ENCODE data around the gene COL3A1.

The COL3A1 gene

DNA sequence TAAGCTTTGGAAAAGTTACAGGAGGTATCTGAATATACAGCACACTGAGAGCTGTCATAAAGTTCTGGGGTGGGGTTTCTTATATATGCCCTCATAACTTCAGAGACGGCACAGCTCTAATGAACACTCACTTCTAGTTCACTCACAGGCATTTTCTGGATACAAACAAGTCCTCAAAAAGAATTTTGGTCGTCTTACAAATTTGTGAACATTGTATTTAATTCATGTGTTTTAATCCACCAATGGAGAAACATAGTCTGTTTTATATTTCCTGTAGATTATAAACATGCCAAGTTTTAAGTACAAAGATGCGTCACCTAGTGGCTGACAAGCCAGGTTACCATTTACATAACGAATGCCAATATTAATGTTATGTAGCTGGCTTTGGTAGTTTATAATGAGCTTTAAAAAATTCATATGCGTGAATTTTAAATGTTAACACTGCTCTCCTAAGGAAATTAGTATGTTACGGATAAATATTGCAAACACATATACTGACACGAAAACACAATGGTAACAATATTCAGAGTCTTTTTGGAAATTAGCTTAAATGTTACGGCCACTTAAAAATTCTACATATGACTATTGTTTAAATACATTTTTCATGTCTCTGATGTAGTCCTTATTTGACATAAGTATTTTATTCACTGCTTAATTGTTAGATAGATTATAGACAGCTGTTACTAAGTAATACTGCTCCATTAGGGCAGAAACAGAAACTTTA is 2.5 kb downstream of the COL3A1 start:
- DNase-seq, result no peak

DNA sequence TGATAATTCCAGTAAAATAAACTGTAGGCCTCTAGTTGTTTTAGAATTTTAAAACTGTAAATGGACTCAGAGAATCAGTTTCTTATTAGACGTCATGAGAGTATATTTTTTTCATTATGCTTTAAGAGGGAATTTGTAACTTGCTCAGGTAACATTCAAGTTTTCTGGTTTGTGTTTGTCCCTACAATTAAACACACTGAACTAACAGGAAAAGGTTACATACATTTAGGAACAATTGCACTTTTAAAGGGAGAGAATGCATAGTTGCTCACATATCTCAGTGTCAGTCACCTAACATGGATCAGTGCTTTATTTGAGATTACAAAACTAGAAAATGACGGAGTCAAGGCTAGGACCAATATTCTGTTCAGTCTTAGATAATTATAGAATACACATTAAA is 3.1 kb downstream of the COL3A1 start:
- DNase-seq, result no peak

GRCh38 chr2:188978291-188979081 is 4.3 kb downstream of the COL3A1 start:
- peak; percentile 9 for DNase-seq

DNA sequence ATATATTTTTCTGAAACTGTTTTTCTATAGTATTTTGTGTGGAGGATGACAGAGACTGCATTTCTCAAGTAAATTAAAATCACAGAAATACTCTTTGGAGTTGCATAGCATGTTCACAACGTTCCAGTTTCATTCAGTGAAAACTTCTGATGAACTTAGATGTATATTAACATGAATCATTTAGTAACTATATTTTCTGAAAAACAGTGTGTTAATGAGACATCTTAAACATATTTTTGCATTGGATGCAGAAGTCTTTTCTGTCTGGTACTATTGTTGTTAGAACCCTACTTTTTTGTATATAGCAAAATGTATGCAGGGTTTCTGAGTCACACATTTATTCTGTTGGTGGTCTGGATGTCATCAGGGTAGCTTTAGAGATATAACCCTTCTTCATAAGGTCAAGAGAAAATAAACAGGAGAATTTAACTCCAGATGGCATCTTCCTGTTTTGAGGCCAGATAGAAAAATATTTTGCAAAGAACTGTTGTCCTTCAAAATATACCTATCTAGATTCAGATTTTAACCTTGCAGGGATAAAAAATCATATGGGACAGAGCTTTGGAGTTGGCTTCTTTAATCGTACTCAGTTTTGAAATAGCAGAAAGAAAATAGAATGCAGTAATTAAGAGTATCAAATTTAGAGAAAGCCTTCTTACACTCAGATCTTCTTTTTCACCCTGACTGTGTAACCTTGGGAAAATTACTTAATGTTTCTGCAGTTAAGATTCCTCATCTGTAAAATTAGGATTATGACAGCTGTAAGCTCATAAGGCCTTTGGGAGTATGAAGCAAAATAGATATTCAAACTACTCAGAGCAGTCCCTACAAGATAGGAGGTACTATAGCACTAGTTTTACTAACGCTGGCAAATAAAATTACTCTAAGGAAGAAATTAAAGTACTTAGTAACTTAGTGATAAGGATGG is 5.3 kb downstream of the COL3A1 start:
- DNase-seq, result no peak

DNA sequence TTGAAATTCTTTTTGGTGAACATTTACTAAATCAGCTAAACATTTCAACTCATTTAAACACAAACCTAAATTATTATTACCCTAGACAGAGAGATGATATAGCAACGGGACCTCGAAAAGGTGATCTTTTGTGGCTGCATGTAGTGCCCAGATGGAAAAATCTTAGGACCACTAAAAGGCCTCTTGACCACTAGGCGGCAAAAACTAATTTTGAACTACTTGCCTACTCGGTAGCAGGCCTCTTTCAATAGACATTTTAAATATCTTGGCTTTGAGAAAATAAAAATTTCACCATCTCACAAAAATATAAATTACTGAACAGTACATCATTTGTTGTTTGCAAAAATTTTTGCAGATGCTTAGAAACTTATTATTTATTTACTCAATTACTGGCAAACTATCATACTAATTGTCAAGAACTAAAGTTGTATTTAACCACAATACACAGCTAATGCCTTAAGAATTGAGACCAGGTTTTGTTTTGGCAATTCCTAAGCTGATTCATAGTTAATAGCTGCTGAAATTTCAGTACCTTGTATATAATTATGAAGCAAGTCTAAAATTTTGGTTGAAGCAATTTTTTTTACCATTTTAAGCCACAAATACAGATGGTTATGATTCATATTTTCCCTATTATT is 9.4 kb downstream of the COL3A1 start:
- DNase-seq, result peak; percentile 22

DNA sequence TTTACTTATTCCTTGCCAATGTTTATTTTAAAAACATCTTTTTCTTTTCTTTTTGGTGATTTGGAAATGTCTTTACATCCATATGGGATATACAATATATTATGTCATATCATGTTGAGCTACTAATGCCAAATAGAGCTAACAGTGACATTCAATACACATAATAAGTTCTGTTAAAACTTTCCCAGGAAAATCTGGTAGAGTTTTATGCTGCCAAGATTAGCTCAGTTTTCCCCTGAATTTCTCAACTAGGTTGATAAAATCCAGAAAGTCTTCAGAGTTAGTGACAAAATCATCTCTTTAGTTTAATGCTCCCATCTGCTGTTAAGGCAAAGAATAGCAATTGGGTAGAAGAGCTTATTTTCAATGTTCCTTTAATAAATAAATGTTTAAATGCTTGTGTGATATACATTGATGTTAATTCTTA is 9.9 kb downstream of the COL3A1 start:
- DNase-seq, result no peak

DNA sequence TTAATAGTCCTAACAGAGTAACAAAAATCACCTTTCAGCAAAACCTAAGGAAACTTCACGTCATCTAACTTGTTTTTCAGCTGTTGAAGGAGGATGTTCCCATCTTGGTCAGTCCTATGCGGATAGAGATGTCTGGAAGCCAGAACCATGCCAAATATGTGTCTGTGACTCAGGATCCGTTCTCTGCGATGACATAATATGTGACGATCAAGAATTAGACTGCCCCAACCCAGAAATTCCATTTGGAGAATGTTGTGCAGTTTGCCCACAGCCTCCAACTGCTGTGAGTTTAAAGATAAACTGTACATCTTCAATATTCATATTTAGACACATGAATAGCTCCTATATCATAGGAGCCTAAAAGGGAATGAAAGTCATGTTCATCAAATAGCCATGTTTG is 10.5 kb downstream of the COL3A1 start:
- DNase-seq, result no peak

DNA sequence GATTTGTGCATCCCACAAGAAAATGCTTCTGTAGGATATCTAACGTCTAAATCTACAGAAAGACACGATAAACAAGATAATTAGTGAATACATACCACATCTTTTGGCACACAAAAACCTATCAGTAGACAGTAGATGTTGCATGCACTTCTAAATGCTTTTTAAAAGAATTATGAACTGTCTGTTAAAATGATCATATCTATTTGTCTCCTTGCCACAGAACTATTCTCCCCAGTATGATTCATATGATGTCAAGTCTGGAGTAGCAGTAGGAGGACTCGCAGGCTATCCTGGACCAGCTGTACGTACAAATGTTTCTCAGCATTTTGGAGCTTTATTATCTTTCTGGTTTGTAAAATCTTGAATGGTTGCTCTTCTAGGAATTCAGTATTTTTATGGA is 12.7 kb downstream of the COL3A1 start:
- DNase-seq, result no peak

GRCh38 chr2:188993247-188993646 is 19.1 kb downstream of the COL3A1 start:
- DNase-seq, result no peak

GRCh38 chr2:188997263-188997662 is 23.1 kb downstream of the COL3A1 start:
- no peak for DNase-seq

- no peak for DNase-seq
Measured at GRCh38 chr2:189000221-189000620, 26.0 kb downstream of the COL3A1 start.

DNA sequence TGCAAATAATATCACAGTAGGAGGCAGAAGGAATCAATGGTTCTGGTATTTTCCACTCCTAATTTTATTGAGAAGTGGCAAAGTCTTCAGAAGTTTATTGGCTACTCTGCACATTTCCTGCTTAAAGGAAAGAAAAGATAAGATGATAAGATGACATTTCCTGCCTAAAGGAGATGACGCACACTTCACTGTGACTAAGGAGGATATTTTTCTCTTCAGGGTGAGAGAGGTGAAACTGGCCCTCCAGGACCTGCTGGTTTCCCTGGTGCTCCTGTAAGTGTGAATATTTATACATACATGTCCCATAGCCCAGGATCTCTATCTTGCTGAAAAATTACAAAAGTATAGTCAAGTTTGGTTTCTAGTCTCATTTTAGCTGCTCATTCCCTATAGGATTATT is 27.9 kb downstream of the COL3A1 start:
- DNase-seq, result no peak

GRCh38 chr2:189008555-189009262 is 34.5 kb downstream of the COL3A1 start:
- no peak for DNase-seq

- DNase-seq, result no peak
Measured at GRCh38 chr2:189010536-189010935, 36.4 kb downstream of the COL3A1 start.

- DNase-seq, result no peak
Measured at GRCh38 chr2:189012351-189012750, 38.2 kb downstream of the COL3A1 start.

GRCh38 chr2:189013031-189013430 is 38.9 kb downstream of the COL3A1 start:
- DNase-seq, result no peak

DNA sequence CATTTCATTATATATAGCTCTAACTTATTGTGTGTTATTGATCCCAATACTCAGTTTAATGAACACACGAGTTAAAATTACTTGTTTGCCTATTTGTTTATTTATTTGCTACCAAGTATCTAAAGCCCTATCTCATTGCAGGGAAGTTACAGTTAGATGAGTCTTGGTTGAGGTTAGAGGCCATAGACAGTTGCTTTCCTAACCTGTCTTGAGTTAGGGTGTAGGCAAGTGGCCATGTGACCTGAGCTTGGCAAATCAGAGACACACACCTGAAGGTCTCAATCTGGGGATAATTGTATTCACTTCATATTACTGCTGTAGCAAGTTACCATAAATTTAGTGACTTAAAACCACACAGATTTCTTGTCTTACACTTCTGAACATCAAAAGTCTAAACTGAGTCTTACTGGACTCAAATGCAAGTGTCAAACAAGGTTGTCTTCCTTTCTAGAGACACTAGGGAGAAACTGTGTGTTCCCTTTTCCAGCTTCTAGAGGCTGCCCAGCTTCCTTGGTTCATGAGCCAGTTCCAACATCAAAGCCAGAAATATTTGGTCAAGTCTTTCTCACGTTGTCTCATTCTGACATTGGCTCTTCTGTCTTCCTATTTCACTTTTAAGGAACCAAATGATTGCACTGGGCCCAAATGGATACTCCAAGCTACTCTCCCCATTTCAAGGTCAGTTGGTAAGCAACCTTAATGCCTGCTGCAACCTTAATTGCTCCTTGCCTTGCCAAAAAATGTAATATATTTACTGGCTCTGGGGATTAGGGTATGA is 39.7 kb downstream of the COL3A1 start:
- DNase-seq, result no peak

DNA sequence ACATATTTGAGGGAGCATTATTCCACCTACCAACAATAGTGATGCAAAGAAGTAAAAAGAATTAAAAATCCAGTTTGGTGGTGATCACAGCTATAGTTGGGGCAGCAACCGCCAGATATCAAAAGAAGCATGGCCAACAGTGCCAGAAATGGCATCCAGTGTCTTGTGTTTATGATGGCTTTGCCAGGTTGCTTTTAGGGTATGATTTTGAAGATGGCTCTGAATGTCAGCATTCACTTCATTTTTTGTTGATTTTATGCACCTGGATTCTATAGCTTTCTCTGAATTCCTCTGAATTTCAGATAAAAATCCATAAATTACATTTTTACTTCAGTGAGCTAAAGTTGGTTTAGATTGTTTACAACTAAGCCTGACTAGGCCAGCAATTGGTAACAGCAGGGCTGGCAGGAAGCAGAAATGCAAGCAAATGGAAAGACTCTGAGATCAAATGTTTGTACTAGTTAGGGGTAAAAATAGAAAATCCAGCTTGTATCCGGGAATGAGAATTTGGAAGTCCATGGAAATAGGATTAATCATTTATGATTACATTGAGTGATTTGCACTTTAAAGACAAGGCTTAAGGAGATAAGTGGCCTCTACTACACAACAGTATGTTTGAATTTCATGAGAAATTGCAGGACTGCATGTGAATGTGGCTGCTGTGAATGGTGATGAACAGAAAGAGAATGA is 40.4 kb downstream of the COL3A1 start:
- DNase-seq, result no peak

DNA sequence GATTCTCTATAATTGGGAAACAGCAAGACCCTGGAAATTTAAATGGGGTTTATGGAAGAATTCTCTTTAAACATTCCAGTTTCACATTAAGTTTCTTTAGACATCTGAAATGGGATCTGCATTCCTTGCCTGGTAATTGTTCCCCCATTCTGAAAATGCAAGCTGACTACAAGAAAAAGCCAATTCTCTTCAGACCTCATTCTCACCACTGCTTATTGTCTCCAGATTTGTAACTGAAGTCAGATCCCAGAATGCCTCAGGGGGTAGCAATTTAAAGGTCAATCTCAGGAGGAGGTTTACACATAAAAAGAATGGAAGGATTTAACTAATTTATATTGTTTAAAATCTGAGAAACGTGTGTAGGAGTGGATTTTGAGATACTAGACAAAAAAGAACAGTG is 41.2 kb downstream of the COL3A1 start:
- DNase-seq, result no peak

DNA sequence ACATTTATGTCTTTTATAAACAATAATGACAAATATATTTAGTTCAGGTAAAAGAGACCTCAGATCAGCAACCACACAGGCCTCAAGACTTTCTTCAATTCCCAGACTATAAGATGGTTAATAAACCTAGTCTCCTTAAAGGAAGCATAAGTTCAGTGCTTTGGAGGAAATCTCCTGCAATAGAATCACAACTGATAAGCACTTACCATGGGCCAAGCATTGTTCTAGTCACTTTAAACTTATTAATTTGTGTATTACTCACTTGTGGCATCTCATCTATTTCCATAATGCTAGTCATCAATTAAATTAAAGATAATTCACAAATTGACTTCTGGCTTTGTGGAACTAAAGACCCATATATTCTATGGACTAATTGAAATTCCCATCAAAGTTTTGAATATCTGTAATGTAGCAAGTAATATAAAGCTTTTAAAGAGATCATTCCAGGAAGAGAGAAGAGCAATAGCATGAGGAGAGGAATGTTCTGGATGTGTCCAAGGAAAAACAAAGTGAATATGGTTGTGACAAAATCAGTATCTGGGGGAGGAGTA is 42.2 kb downstream of the COL3A1 start:
- no peak for DNase-seq
